ENCODE data around the gene BMPR1A. TPM values are rescaled to one million over a fixed set of nuclear protein-coding genes. Genes with fewer than 3 reads are reported as not detected.

The BMPR1A gene
- total RNA-seq, 4 donors from 2014 or later, result 26.5 to 44.9 (median 37.1) TPM

- DNase-seq (ENCODE audit: low spot score), result no peak
- no peak for ATAC-seq (ENCODE audit: low FRiP score)
- TF ChIP-seq CTCF (IDR thresholded peaks at IDR 0.05), result no peak
Measured at GRCh38 chr10:86718556-86718955, 37.9 kb upstream of the BMPR1A start.

- ATAC-seq (ENCODE audit: low FRiP score), result no peak
- no peak for DNase-seq (ENCODE audit: low spot score)
- no peak for TF ChIP-seq CTCF (IDR thresholded peaks at IDR 0.05)
Measured at GRCh38 chr10:86721232-86721631, 35.2 kb upstream of the BMPR1A start.

- TF ChIP-seq CTCF (IDR thresholded peaks at IDR 0.05), result no peak
- ATAC-seq (ENCODE audit: low FRiP score) (no peak), DNase-seq (ENCODE audit: low spot score) (no peak)
Measured at GRCh38 chr10:86723009-86723408, 33.4 kb upstream of the BMPR1A start.

GRCh38 chr10:86724445-86724844 lies 32.0 kb upstream of the BMPR1A start:
- TF ChIP-seq CTCF (IDR thresholded peaks at IDR 0.05), result no peak
- ATAC-seq (ENCODE audit: low FRiP score), result no peak
- DNase-seq (ENCODE audit: low spot score), result no peak

- TF ChIP-seq CTCF (IDR thresholded peaks at IDR 0.05), result no peak
- DNase-seq (ENCODE audit: low spot score), result no peak
- no peak for ATAC-seq (ENCODE audit: low FRiP score)
Measured at GRCh38 chr10:86725980-86726676, 30.3 kb upstream of the BMPR1A start.

- TF ChIP-seq CTCF (IDR thresholded peaks at IDR 0.05), result no peak
- no peak for ATAC-seq (ENCODE audit: low FRiP score)
- DNase-seq (ENCODE audit: low spot score), result no peak
Measured at GRCh38 chr10:86726677-86726999, 29.8 kb upstream of the BMPR1A start.

GRCh38 chr10:86727470-86727869 lies 28.9 kb upstream of the BMPR1A start:
- DNase-seq (ENCODE audit: low spot score) (no peak), ATAC-seq (ENCODE audit: low FRiP score) (no peak)
- no peak for TF ChIP-seq CTCF (IDR thresholded peaks at IDR 0.05)
